HepG2 (cell line): ENCODE data around the gene PRKN. TPM values are rescaled to one million over a fixed set of nuclear protein-coding genes. Genes with fewer than 3 reads are reported as not detected.

Experiments used
- ATAC-seq: fragments of 200-7000 bp; cut with Tn5 transposase; 3 replicates; pipeline ENCODE4 v1.9.1; 2020; ENCODE audit warnings: mild to moderate bottlenecking, moderate library complexity
- BruUV-seq: library from RNA; stranded (reverse); fragments of 400-500 nt; replicated peaks from 2 replicates; lab custom pipeline; 2021; lab: Mats Ljungman, UMichigan
- CTCF ChIA-PET: fragments of 300-600 bp; formaldehyde crosslinking; extraction: SDS; loops from one replicate; lab custom pipeline; 2021; ENCODE audit warnings: low total read pairs, inconsistent platforms, low intra/inter-chr PET ratio; lab: Yijun Ruan, JAX
- POLR2A ChIA-PET: fragments of 350-600 bp; sonication (Branson Sonifier 250); formaldehyde crosslinking; loops from one replicate; lab custom pipeline; 2020; ENCODE audit warnings: antibody characterized with exemption, inconsistent platforms; lab: Yijun Ruan, JAX
- DNase-seq: peaks from one replicate; pipeline ENCODE4 v3.0.0-alpha.2; 2015; ENCODE audit warnings: low spot score
- FAIRE-seq: peaks from 3 replicates; lab custom pipeline; 2011; peaks lifted over from hg19 to GRCh38; lab: Jason Lieb, UNC
- H2AFZ ChIP-seq: one replicate; pipeline ENCODE4 v1.6.1; 2011; ENCODE audit warnings: low read length, inconsistent platforms
- H3K27ac ChIP-seq: fragments of 300-600 bp; 3 replicates; pipeline ENCODE4 v1.8.0; 2011; ENCODE audit warnings: mixed run types, mild to moderate bottlenecking, mixed read lengths, low read length, inconsistent platforms; ENCODE audit not compliant: insufficient read depth; ENCODE audit errors: extremely low read length
- H3K27me3 ChIP-seq, 2 experiments: fragments of 200-600 bp in 1 of 2; 2 replicates in 1 of 2; 3 replicates in 1 of 2; pipeline versions ENCODE4 v1.6.0 to v1.8.0; 2011; ENCODE audit warnings: low read length in 2 of 2, mild to moderate bottlenecking in 2 of 2, moderate library complexity in 2 of 2, inconsistent platforms in 1 of 2; ENCODE audit not compliant: insufficient read depth in 2 of 2, control insufficient read depth in 1 of 2
- H3K36me3 ChIP-seq, 2 experiments: fragments of 200-600 bp in 1 of 2; replicated peaks in 1 of 2; 2 replicates in 1 of 2; 3 replicates in 1 of 2; pipeline versions ENCODE4 v1.5.1 to v1.8.0; 2011; ENCODE audit warnings: low read length in 2 of 2, inconsistent platforms in 1 of 2; ENCODE audit not compliant: insufficient read depth in 2 of 2, control insufficient read depth in 1 of 2
- H3K4me1 ChIP-seq: 2 replicates; pipeline ENCODE4 v1.5.1; 2012; ENCODE audit warnings: low read length, inconsistent platforms; ENCODE audit not compliant: insufficient read depth
- H3K4me2 ChIP-seq: 2 replicates; pipeline ENCODE4 v1.6.0; 2011; ENCODE audit warnings: low read depth, low read length, inconsistent platforms
- H3K4me3 ChIP-seq, 3 experiments: fragments of 200-600 bp in 1 of 3; sonication (generic), shearing (Covaris generic) in 1 of 3; replicated peaks in 1 of 3; 2 replicates each; pipeline ENCODE4 v1.5.1; 2011 to 2016; ENCODE audit warnings: low read length in 3 of 3, inconsistent platforms in 2 of 3, low read depth in 2 of 3, mild to moderate bottlenecking in 2 of 3, control low read depth in 1 of 3, mixed read lengths in 1 of 3; ENCODE audit not compliant: insufficient read depth in 1 of 3
- H3K79me2 ChIP-seq: one replicate; pipeline ENCODE4 v1.6.1; 2011; ENCODE audit warnings: low read length, inconsistent platforms; ENCODE audit not compliant: insufficient read depth
- H3K9ac ChIP-seq: 2 replicates; pipeline ENCODE4 v1.6.0; 2011; ENCODE audit warnings: mild to moderate bottlenecking, low read depth, low read length, inconsistent platforms; ENCODE audit not compliant: insufficient read depth
- H3K9me3 ChIP-seq: 2 replicates; pipeline ENCODE4 v1.5.1; 2012; ENCODE audit warnings: mild to moderate bottlenecking, low read length
- H4K20me1 ChIP-seq: 2 replicates; pipeline ENCODE4 v1.6.0; 2011; ENCODE audit warnings: inconsistent platforms, mild to moderate bottlenecking, low read length, moderate library complexity; ENCODE audit not compliant: insufficient read depth
- ARID4A ChIP-seq: sonication (generic); formaldehyde crosslinking; IDR thresholded peaks from 2 replicates; pipeline ENCODE4 v1.5.0; 2020; ENCODE audit warnings: mild to moderate bottlenecking, missing genetic modification reagents, borderline replicate concordance
- DR1 ChIP-seq: sonication (generic); formaldehyde crosslinking; IDR thresholded peaks from 2 replicates; pipeline ENCODE4 v1.8.0; 2021; ENCODE audit warnings: mild to moderate bottlenecking, missing genetic modification reagents, inconsistent platforms
- HHEX ChIP-seq: IDR thresholded peaks from 2 replicates; pipeline ENCODE4 v1.6.1; 2016; ENCODE audit warnings: control low read depth
- MYNN ChIP-seq: sonication (generic); formaldehyde crosslinking; IDR thresholded peaks from 2 replicates; pipeline ENCODE4 v1.4.0; 2020; ENCODE audit warnings: mild to moderate bottlenecking, low read depth, missing genetic modification reagents
- THAP11 ChIP-seq: IDR thresholded peaks from 2 replicates; pipeline ENCODE4 v1.6.1; 2016; ENCODE audit warnings: missing biosample characterization, missing genetic modification reagents
- ZKSCAN5 ChIP-seq: sonication (generic); formaldehyde crosslinking; IDR thresholded peaks from 2 replicates; pipeline ENCODE4 v1.5.1; 2020; ENCODE audit warnings: mild to moderate bottlenecking, missing genetic modification reagents
- ZNF263 ChIP-seq: sonication (generic); formaldehyde crosslinking; IDR thresholded peaks from 2 replicates; pipeline ENCODE4 v1.4.0; 2020; ENCODE audit warnings: missing genetic modification reagents
- ZNF296 ChIP-seq: sonication (generic); formaldehyde crosslinking; conservative IDR thresholded peaks from 2 replicates; pipeline ENCODE4 v1.5.0; 2020; ENCODE audit warnings: mild to moderate bottlenecking, missing genetic modification reagents
- ZNF713 ChIP-seq: sonication (generic); formaldehyde crosslinking; IDR thresholded peaks from 2 replicates; pipeline ENCODE4 v1.4.0; 2020; ENCODE audit warnings: mild to moderate bottlenecking, missing genetic modification reagents
- ZNF780A ChIP-seq: sonication (generic); formaldehyde crosslinking; IDR thresholded peaks from 2 replicates; pipeline ENCODE4 v1.8.0; 2022; ENCODE audit warnings: mild to moderate bottlenecking, missing genetic modification reagents, moderate library complexity
- WGBS: methylation state at CpG from one replicate; pipeline ENCODE4 v1.1.6; 2017; ENCODE audit warnings: low lambda C conversion rate; 5-methylcytosine and 5-hydroxymethylcytosine counted together
- in situ Hi-C: cut with HindIII; loops from 2 replicates; pipeline ENCODE4 v1.10.0; 2017; ENCODE audit warnings: low pct_unique_long_range_greater_than_20kb; ENCODE audit not compliant: extremely low pct_ligation_motif_present
- intact Hi-C: fragments of 100-400 bp; cut with micrococcal nuclease; formaldehyde crosslinking; loops from one replicate; pipeline ENCODE4 v1.10.0; 2022; ENCODE audit not compliant: unreplicated experiment
- polyA plus RNA-seq, 8 experiments: library from polyadenylated mRNA; depleted of rRNA in 3 of 8; stranded (reverse) in 7 of 8; unstranded in 1 of 8; fragments of >200 nt; fragmentation: Illumina TruSeq in 4 of 8; extraction: Trizol in 4 of 8; gene quantifications; 2 replicates each; pipeline versions ENCODE4 v1.2.1 to v1.2.3, GENCODE V29; 2011 to 2016; ENCODE audit warnings: low read depth in 4 of 8, missing spikeins in 1 of 8, mixed read lengths in 1 of 8; ENCODE audit not compliant: insufficient read depth in 1 of 8
- total RNA-seq, 5 experiments: library from RNA; depleted of rRNA; stranded (reverse); fragments of >200 nt; fragmentation: Illumina TruSeq; extraction: Trizol; gene quantifications; 2 replicates each; pipeline ENCODE4 v1.2.3, GENCODE V29; 2016; ENCODE audit warnings: low read depth in 1 of 5

Gene PRKN
- total and polyA plus RNA-seq, 2 of the 13 experiments (the other 11 are each of a cell fraction or from before 2014, with no cell fraction given): 0.31 to 0.44 TPM

GRCh38 chr6:161918109-161918531, 809.4 kb downstream of the PRKN start:
- H3K27me3 ChIP-seq: no peaks in the 10 kb centered on the region
- intact Hi-C loops: no loop called here
- no peak overlapping the region for H2AFZ ChIP-seq
- ATAC-seq: no peak
- H3K36me3 ChIP-seq: no peaks in the 10 kb centered on the region
- DNase-seq: no peak
- no peaks in the 10 kb centered on the region for H3K4me1 ChIP-seq
- H3K27ac ChIP-seq: no peak overlapping the region
- H3K79me2 ChIP-seq: no peaks in the 10 kb centered on the region
- in situ Hi-C loops: no loop called here
- 65% methylated on average over 6 of the region's 6 CpGs for WGBS
- H4K20me1 ChIP-seq: no peaks in the 10 kb centered on the region
- no peak overlapping the region for H3K4me2 ChIP-seq
- no TSS peak for BruUV-seq
- no peaks in the 10 kb centered on the region for H3K9me3 ChIP-seq
- TF ChIP-seq ZKSCAN5 (CRISPR knock-in tag) (no peak), ZNF263 (CRISPR knock-in tag) (no peak), HHEX (CRISPR knock-in tag) (no peak), DR1 (CRISPR knock-in tag) (no peak), ARID4A (no peak), ZNF780A (CRISPR knock-in tag) (no peak), ZNF713 (CRISPR knock-in tag) (no peak), THAP11 (CRISPR knock-in tag) (no peak), ZNF296 (CRISPR knock-in tag) (no peak), MYNN (no peak)
- no peak overlapping the region; the same call in 1 of the 2 replicates for H3K9ac ChIP-seq
- POLR2A ChIA-PET: no interaction called here
- H3K4me3 ChIP-seq: no peak overlapping the region
- CTCF ChIA-PET: no interaction called here
- no peak for FAIRE-seq
